ENCODE results near the gene CDK2AP2.

DNA sequence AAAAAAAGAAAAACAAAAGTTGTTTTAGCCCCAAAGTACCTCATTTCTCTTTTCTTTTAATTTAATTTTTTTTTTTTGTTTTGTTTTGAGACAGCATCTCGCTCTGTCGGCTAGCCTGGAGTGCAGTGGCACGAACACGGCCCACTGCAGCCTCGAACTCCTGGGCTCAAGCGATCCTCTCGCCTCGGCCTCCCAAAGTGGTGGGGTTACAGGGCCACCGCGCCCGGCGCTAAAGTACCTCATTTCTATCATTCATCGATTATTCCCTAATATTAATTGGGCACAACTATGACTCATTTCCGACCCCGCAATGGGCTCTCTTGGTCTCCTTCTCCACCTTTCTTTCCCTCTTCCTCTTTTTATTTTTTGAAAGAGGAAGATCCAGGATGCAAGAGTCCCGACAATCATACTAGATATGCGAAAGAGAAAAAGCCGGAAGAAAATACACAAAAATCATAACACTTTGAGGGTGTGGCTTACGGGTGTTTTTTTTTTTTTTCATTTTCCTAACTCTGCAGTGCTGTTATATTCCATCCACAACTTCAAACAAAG lies 25.6 kb downstream of the CDK2AP2 start:
- TF ChIP-seq NFRKB (IDR thresholded peaks at IDR 0.05) (no peak), FOXA1 (IDR thresholded peaks at IDR 0.05) (no peak), L3MBTL2 (conservative IDR thresholded peaks at IDR 0.05) (no peak), BHLHE40 (IDR thresholded peaks at IDR 0.05; ENCODE audit: borderline replicate concordance) (no peak), FOXM1 (IDR thresholded peaks at IDR 0.05; ENCODE audit: borderline replicate concordance) (no peak), SP1 (IDR thresholded peaks at IDR 0.05) (no peak), ARNT (IDR thresholded peaks at IDR 0.05) (no peak)
- TF ChIP-seq, protein P1, sequence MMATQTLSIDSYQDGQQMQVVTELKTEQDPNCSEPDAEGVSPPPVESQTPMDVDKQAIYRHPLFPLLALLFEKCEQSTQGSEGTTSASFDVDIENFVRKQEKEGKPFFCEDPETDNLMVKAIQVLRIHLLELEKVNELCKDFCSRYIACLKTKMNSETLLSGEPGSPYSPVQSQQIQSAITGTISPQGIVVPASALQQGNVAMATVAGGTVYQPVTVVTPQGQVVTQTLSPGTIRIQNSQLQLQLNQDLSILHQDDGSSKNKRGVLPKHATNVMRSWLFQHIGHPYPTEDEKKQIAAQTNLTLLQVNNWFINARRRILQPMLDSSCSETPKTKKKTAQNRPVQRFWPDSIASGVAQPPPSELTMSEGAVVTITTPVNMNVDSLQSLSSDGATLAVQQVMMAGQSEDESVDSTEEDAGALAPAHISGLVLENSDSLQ (IDR thresholded peaks at IDR 0.05): no peak

All from HEK293T (cell line).